Activated CD4-positive, alpha-beta T cell treated with anti-CD3 and anti-CD28 coated beads, Interleukin-10, Interleukin-2, amounts not matched to agents 100 ng/mL and 50 ng/mL, durations not matched to agents 16 hours and 8 hours (primary cell): ENCODE results near the gene SLC37A4.
"Not testable (repeated sequence)": the region's sequence is repeated elsewhere in the genome, so short reads cannot be mapped to it uniquely, and the experiment has no call there.

Experiments
- DNase-seq: peaks from one replicate; pipeline ENCODE4 v3.0.0-alpha.2; 2020

The SLC37A4 gene

GRCh38 chr11:119016216-119017009, 14.3 kb downstream of the SLC37A4 start:
- no peak for DNase-seq

- no peak for DNase-seq
Measured at GRCh38 chr11:119015054-119015611, 15.5 kb downstream of the SLC37A4 start.

GRCh38 chr11:119014209-119014924, 16.3 kb downstream of the SLC37A4 start:
- DNase-seq = no peak

- DNase-seq = no peak
Measured at GRCh38 chr11:119012629-119013170, 18.0 kb downstream of the SLC37A4 start.

GRCh38 chr11:119011476-119012053, 19.1 kb downstream of the SLC37A4 start:
- no peak for DNase-seq

GRCh38 chr11:119006656-119007055, 24.0 kb downstream of the SLC37A4 start:
- DNase-seq = no peak

GRCh38 chr11:119000906-119001305, 29.8 kb downstream of the SLC37A4 start:
- no peak for DNase-seq

GRCh38 chr11:118998822-118999221, 31.9 kb downstream of the SLC37A4 start:
- DNase-seq = no peak

- no peak for DNase-seq
Measured at GRCh38 chr11:118998388-118998717, 32.3 kb downstream of the SLC37A4 start.

- peak; percentile 98 for DNase-seq
Measured at GRCh38 chr11:118997627-118998387, 32.9 kb downstream of the SLC37A4 start, which contains the start of gene CENATAC. Gene CENATAC, plus strand, starts transcription at chr11:118998138. Its CDS starts 60 bp downstream, at chr11:118998198.

- peak; percentile 78 for DNase-seq
Measured at GRCh38 chr11:118996926-118997626, 33.6 kb downstream of the SLC37A4 start.

GRCh38 chr11:118991486-118992038, 39.1 kb downstream of the SLC37A4 start:
- DNase-seq = not testable (repeated sequence)

GRCh38 chr11:118988280-118988679, 42.4 kb downstream of the SLC37A4 start:
- DNase-seq = no peak

- DNase-seq = no peak
Measured at GRCh38 chr11:118984825-118985224, 45.9 kb downstream of the SLC37A4 start.

GRCh38 chr11:118984337-118984736, 46.3 kb downstream of the SLC37A4 start:
- DNase-seq = not testable (repeated sequence)

- no peak for DNase-seq
Measured at GRCh38 chr11:118980191-118980881, 50.3 kb downstream of the SLC37A4 start.

GRCh38 chr11:118979434-118979833, 51.2 kb downstream of the SLC37A4 start:
- no peak for DNase-seq

GRCh38 chr11:118975771-118976709, 54.6 kb downstream of the SLC37A4 start:
- no peak for DNase-seq
